Lower leg skin (tissue), 3 donors: ENCODE measurements around the gene ECE2.

ENCODE experiments used
- CTCF ChIP-seq, 3 donors: fragments of 450-650 bp; IDR thresholded peaks; one replicate each; pipeline ENCODE4 v1.5.1; 2016; ENCODE audit warnings: antibody characterized with exemption in 3 of 3, mild to moderate bottlenecking in 3 of 3, moderate library complexity in 2 of 3
- POLR2A ChIP-seq, 2 donors: fragments of 450-650 bp; IDR thresholded peaks; one replicate each; pipeline ENCODE4 v1.6.1; 2016 to 2017; ENCODE audit warnings: antibody characterized with exemption in 2 of 2, mild to moderate bottlenecking in 1 of 2, moderate library complexity in 1 of 2

GRCh38 chr3:184233127-184233843 is 42.5 kb upstream of the ECE2 start:
- no peak for TF ChIP-seq CTCF (IDR thresholded peaks at IDR 0.05)
- TF ChIP-seq POLR2A (IDR thresholded peaks at IDR 0.05) = no peak
